Hepatocyte (in vitro differentiated cells): ENCODE measurements around the gene FXYD1. TPM values are rescaled to one million over a fixed set of nuclear protein-coding genes. Genes with fewer than 3 reads are reported as not detected.

ENCODE experiments used
- DNase-seq: peaks from one replicate; pipeline ENCODE4 v3.0.0-alpha.2; 2016; ENCODE audit warnings: low spot score
- H2AFZ ChIP-seq: fragments of 200-600 bp; sonication (generic); 2 replicates; pipeline ENCODE4 v1.6.0; 2016; ENCODE audit warnings: antibody characterized with exemption, mild to moderate bottlenecking
- H3K27ac ChIP-seq: fragments of 200-600 bp; sonication (generic); 2 replicates; pipeline ENCODE4 v1.5.1; 2016; ENCODE audit warnings: mild to moderate bottlenecking
- H3K27me3 ChIP-seq: fragments of 200-600 bp; sonication (generic); 2 replicates; pipeline ENCODE4 v1.6.1; 2016
- H3K36me3 ChIP-seq: fragments of 200-600 bp; sonication (generic); replicated peaks from 2 replicates; pipeline ENCODE4 v1.5.1; 2016; ENCODE audit warnings: low read depth; ENCODE audit not compliant: insufficient read depth
- H3K4me1 ChIP-seq: fragments of 200-600 bp; sonication (generic); 2 replicates; pipeline ENCODE4 v1.5.1; 2016; ENCODE audit warnings: mild to moderate bottlenecking, moderate library complexity; ENCODE audit not compliant: insufficient read depth
- H3K4me2 ChIP-seq: fragments of 200-600 bp; sonication (generic); 2 replicates; pipeline ENCODE4 v1.6.0; 2016
- H3K4me3 ChIP-seq: fragments of 200-600 bp; sonication (generic); 2 replicates; pipeline ENCODE4 v1.5.1; 2016; ENCODE audit warnings: mild to moderate bottlenecking
- H3K79me2 ChIP-seq: fragments of 200-600 bp; sonication (generic); 2 replicates; pipeline ENCODE4 v1.6.0; 2017; ENCODE audit warnings: mild to moderate bottlenecking
- H3K9me2 ChIP-seq: fragments of 200-600 bp; sonication (generic); replicated peaks from 2 replicates; pipeline ENCODE4 v1.6.0; 2017; ENCODE audit warnings: mild to moderate bottlenecking; ENCODE audit not compliant: insufficient read depth
- H3K9me3 ChIP-seq: fragments of 200-600 bp; sonication (generic); 2 replicates; pipeline ENCODE4 v1.5.1; 2016; ENCODE audit warnings: low read depth, mild to moderate bottlenecking
- H4K20me1 ChIP-seq: fragments of 200-600 bp; sonication (generic); 2 replicates; pipeline ENCODE4 v1.6.0; 2016; ENCODE audit warnings: mild to moderate bottlenecking; ENCODE audit not compliant: insufficient read depth, poor library complexity, severe bottlenecking
- EZH2 ChIP-seq: fragments of 200-600 bp; sonication (generic); IDR thresholded peaks from 2 replicates; pipeline ENCODE4 v1.6.1; 2016; ENCODE audit warnings: antibody characterized with exemption, mild to moderate bottlenecking, borderline replicate concordance
- EZH2phosphoT487 ChIP-seq: fragments of 200-600 bp; sonication (generic); IDR thresholded peaks from one replicate; pipeline ENCODE4 v1.6.1; 2018; ENCODE audit warnings: antibody characterized with exemption, mild to moderate bottlenecking, low read depth, moderate library complexity; ENCODE audit not compliant: unreplicated experiment, severe bottlenecking
- WGBS: methylation state at CpG from one replicate; pipeline ENCODE4 v1.1.6; 2016; ENCODE audit warnings: low lambda C conversion rate; ENCODE audit errors: missing lambda C conversion rate; 5-methylcytosine and 5-hydroxymethylcytosine counted together
- polyA plus RNA-seq: library from polyadenylated mRNA; unstranded; fragments of >200 nt; fragmentation: Nextera tagmentation; extraction: Ambion mirVana; gene quantifications from 2 replicates; pipeline ENCODE4 v1.2.1, GENCODE V29; 2016
- total RNA-seq: library from RNA; depleted of rRNA; stranded (reverse); fragments of >200 nt; gene quantifications from 2 replicates; pipeline ENCODE4 v1.2.3, GENCODE V29; 2014
- TF ChIP-seq, protein P1 (sequence below): fragments of 200-600 bp; sonication (generic); IDR thresholded peaks from 2 replicates; pipeline ENCODE4 v1.5.1; 2016; ENCODE audit warnings: antibody characterized with exemption, mild to moderate bottlenecking; ENCODE audit not compliant: poor library complexity

FXYD1 gene
- total and polyA plus RNA-seq, 2 experiments from 2014 or later, result 2.9 to 22.0 TPM

DNA sequence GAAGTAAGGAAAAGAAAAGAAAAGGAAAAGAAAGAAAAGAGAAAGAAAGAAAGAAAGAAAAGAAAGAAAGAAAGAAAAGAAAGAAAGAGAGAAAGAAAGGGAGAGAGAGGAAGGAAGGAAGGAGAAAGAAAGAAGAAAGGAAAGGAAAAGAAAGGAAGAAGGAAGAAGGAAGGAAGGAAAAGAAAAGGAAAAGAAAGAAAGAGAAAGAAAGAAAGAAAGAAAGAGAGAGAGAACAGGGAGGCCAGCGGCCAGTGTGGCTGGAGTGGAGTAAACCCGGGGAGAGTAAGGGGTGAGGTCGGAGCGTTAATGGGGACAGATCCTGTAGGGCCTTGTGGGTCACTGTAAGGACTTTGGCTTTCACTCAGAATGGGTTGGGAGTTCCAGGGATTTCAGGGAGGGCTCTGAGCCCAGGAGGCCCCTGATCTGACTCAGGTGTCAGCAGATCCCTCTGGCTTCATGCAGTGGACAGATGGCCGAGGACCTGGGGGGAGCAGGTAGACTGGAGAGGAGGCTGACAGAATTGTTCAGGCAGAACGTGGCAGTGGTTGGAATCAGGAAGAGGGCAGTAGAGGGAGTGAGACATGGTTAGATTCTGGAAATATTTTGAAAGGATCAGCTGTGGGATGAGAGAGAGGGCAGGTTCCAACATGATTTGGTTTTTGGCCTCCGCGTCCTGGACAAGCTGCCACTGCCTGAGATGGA lies 42.8 kb upstream of the FXYD1 start:
- no peak overlapping the region for H3K27ac ChIP-seq
- no peaks in the 10 kb centered on the region for H3K27me3 ChIP-seq
- peaks cover 4% of the 10 kb centered on the region for H3K4me1 ChIP-seq
- no peak overlapping the region for H3K4me3 ChIP-seq
- H3K4me2 ChIP-seq, result no peak overlapping the region
- DNase-seq, result no peak
- H3K9me2 ChIP-seq, result no peaks in the 10 kb centered on the region
- H2AFZ ChIP-seq, result no peak overlapping the region
- 77% methylated on average over 8 of the region's 8 CpGs for WGBS
- H3K9me3 ChIP-seq, result no peaks in the 10 kb centered on the region
- TF ChIP-seq EZH2phosphoT487 (no peak), EZH2 (no peak)
- TF ChIP-seq, protein P1, sequence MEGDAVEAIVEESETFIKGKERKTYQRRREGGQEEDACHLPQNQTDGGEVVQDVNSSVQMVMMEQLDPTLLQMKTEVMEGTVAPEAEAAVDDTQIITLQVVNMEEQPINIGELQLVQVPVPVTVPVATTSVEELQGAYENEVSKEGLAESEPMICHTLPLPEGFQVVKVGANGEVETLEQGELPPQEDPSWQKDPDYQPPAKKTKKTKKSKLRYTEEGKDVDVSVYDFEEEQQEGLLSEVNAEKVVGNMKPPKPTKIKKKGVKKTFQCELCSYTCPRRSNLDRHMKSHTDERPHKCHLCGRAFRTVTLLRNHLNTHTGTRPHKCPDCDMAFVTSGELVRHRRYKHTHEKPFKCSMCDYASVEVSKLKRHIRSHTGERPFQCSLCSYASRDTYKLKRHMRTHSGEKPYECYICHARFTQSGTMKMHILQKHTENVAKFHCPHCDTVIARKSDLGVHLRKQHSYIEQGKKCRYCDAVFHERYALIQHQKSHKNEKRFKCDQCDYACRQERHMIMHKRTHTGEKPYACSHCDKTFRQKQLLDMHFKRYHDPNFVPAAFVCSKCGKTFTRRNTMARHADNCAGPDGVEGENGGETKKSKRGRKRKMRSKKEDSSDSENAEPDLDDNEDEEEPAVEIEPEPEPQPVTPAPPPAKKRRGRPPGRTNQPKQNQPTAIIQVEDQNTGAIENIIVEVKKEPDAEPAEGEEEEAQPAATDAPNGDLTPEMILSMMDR, result no peak
- no peaks in the 10 kb centered on the region for H4K20me1 ChIP-seq
- no peaks in the 10 kb centered on the region for H3K36me3 ChIP-seq
- no peaks in the 10 kb centered on the region for H3K79me2 ChIP-seq

DNA sequence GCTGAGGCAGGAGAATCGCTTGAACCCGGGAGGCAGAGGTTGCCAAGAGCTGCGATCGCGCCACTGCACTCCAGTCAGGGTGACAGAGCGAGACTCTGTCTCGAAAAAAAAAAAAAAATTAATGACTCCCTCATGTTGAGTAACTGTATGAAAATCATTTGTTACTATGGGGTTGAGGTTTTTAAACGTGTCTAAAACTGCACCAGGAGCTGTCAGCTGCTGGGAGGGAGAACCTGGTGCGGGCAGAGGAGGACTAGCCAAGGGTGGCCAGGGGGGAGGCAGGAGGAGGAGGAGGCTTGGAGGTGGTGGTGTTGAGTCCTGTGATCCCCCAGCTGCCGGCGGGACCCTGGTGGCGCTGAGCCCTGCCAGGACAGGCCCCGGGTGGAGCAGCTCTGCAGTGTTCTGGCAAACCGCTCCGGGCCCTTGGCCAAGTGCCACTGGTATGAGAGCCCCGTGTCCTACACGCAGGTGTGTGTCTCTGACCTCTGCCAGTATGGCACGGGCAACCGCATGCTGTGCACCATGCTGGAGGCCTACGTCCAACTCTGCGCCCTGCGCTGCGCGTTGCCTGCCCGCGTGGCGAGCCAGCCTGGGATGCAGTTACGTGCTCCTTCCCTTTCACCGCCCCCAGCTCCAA lies 40.1 kb upstream of the FXYD1 start:
- no peaks in the 10 kb centered on the region for H3K79me2 ChIP-seq
- no peak overlapping the region for H3K4me3 ChIP-seq
- H4K20me1 ChIP-seq, result no peaks in the 10 kb centered on the region
- TF ChIP-seq EZH2, result no peak
- TF ChIP-seq, protein P1, result no peak
- TF ChIP-seq EZH2phosphoT487, result no peak
- no peaks in the 10 kb centered on the region for H3K9me3 ChIP-seq
- H3K4me1 ChIP-seq, result peaks cover 3% of the 10 kb centered on the region
- no peaks in the 10 kb centered on the region for H3K36me3 ChIP-seq
- no peak overlapping the region for H3K27ac ChIP-seq
- DNase-seq, result no peak
- WGBS, result 94% methylated on average over 28 of the region's 29 CpGs
- no peaks in the 10 kb centered on the region for H3K9me2 ChIP-seq
- H3K27me3 ChIP-seq, result no peaks in the 10 kb centered on the region
- H3K4me2 ChIP-seq, result no peak overlapping the region
- no peak overlapping the region for H2AFZ ChIP-seq

DNA sequence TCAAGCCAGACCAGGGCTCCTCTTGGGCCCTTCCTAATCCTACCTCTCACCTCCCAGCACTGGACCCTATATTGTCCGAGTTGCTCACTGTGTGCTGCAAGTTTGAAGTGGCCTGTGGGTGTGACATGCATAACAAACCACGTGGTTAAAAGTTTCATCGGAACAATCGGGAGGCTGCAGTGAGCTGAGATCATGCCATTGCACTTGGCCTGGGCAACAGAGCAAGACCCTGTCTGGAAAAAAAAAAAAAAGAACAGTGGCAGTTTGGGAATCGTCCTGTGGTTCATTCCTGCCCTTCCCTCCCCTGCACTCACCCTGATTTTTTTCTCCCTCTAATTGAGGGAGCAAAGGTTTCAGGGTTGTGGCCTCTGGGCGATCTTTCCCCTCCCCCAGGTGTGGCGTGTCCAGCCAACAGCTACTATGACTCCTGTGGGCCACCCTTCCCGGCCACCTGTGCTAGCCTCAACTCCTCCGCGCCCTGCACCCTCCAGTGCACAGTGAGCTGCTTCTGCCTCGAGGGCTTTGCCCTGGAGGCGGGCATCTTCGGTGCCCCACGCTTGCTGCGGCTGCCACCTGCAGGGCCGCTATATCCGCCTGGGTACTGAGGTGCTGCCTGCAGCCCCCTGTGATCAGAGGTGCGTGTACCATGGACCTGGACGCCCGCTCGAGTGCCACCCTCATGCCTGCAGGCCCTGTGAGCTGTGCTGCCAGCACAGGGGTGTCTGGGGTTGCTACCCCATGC lies 39.3 kb upstream of the FXYD1 start:
- H3K27me3 ChIP-seq, result no peaks in the 10 kb centered on the region
- H3K36me3 ChIP-seq, result no peaks in the 10 kb centered on the region
- no peaks in the 10 kb centered on the region for H3K9me2 ChIP-seq
- no peak for DNase-seq
- WGBS, result 87% methylated on average over 21 of the region's 21 CpGs
- H3K4me3 ChIP-seq, result no peak overlapping the region
- TF ChIP-seq, protein P1, result no peak
- no peak for TF ChIP-seq EZH2
- no peak for TF ChIP-seq EZH2phosphoT487
- H3K4me2 ChIP-seq, result no peak overlapping the region
- H2AFZ ChIP-seq, result no peak overlapping the region
- H3K4me1 ChIP-seq, result peaks cover 3% of the 10 kb centered on the region
- H3K79me2 ChIP-seq, result no peaks in the 10 kb centered on the region
- H3K9me3 ChIP-seq, result no peaks in the 10 kb centered on the region
- no peak overlapping the region for H3K27ac ChIP-seq
- H4K20me1 ChIP-seq, result no peaks in the 10 kb centered on the region
